SKM-1 treated with dmso at 0.1 percent for 144 hours (cell line): ENCODE data around the gene SLCO2A1.

Experiments
- DNase-seq: peaks from one replicate; lab custom pipeline; 2025; ENCODE audit not compliant: unreplicated experiment; lab: John Stamatoyannopoulos, UW

The SLCO2A1 gene

GRCh38 chr3:133887803-133888703 is 141.7 kb downstream of the SLCO2A1 start:
- peak; percentile 31 for DNase-seq

DNA sequence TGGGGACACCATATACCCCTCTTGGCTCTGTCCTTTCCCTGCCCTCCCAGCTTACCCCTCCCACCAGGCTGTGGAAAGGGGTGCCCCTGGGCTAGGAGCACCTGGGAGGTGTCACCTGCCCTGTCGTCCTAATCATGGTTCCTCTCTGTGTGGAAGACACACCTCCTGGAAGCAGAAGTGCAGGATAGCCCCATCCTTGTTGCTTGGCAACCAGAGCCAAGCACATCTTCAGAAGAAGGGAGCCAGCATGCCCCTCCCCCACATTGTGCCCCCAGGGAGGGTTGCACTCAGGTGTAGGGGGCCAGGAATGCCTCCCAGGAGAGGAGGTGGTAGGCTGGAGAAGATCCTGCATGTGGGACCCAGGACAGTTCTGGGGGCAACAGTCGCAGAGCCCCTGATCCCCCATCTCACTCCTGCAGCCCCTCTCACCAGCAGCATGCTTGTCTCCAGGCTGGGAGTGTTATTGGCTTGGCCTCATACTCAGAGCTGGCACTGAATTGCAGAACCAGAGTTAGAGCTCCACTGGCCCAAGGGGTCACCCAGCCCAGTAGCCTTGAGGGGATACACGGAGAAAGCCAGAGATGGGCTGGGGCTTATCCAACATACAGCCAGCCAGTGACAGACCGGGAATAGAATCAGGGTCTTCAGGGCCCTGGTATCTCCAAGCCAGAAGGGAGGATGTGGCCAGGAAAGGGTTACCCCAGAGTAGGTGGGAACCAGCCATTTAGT is 142.5 kb downstream of the SLCO2A1 start:
- DNase-seq: no peak

DNA sequence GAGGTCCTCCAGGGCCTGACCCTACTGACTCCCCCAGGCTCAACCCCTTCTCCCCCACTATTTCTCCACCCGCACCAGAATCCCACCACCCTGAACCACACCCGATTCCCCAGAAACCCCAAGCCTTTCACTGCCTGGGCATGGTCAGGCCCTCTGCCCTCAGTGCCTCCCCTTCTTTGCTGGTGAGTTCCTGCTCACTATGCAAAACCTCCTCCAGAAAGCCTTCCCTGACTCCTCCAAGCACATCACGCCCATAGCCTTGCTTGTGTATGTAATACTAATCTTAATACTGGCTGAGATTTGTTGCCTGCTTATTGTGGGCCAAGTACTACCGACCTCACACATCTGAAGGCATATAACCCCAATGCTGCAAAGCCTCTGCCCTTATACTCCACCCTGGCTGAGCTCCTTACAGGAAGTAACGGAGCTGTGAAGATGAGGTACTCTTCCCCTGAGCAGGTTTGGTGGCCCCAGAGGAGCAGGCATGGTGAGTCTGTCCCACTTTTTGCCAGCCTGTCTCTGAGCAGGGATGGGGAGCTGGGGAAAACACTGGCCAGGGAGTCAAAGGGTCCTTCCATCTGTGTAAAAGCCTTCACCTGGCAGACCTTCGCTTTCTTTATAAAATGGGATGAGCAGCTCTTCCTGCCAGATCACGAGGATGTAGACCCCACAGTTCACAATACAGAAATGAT is 143.5 kb downstream of the SLCO2A1 start:
- DNase-seq: no peak

GRCh38 chr3:133884887-133885711 is 144.6 kb downstream of the SLCO2A1 start:
- no peak for DNase-seq

- no peak for DNase-seq
Observed at GRCh38 chr3:133884054-133884886, 145.5 kb downstream of the SLCO2A1 start.

GRCh38 chr3:133883641-133884040 is 146.1 kb downstream of the SLCO2A1 start:
- no peak for DNase-seq

GRCh38 chr3:133882986-133883586 is 146.6 kb downstream of the SLCO2A1 start:
- DNase-seq: no peak

DNA sequence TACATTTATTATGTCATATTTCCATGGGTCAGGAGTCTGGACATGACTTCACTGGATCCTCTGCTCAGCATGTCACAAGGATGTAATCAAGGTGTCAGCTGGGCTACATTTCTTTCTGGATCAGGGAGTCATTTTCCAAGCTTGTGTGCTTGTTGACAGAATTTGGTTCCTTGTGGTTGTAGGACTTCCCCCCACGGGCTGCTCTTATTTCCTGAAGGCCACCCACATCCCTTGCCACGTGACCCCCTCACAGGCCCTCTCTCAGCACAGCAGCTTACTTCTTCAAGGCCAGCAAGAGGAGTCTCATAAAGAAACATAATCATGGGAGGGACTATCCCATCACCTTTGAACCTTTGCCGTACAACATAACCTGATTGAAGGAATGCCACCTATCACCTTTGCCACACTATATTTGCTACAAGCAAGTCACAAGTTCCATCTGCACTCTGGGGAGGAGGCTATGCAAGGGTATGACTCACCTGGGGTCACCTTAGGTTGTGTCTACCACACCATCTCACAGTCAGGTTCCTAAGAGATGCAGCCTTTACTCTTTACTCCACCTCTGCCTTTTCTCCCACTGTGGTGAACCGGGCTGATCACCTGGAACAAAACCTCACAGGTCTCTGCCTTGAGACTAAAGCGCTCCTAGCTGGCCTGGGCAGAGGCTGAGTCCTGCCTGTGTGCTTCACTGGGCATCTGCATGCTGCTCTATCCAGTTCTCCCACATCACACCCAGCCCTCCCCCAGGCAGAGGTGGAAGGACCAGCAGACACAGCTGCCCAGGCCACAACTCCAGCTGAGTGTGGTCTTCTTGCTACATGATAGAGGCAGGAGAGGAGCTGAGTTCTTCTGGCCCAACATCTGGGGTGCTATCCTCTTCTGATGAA is 147.5 kb downstream of the SLCO2A1 start:
- DNase-seq: no peak

GRCh38 chr3:133881492-133881891 is 148.2 kb downstream of the SLCO2A1 start:
- DNase-seq: no peak

- no peak for DNase-seq
Observed at GRCh38 chr3:133880886-133881455, 148.8 kb downstream of the SLCO2A1 start.

DNA sequence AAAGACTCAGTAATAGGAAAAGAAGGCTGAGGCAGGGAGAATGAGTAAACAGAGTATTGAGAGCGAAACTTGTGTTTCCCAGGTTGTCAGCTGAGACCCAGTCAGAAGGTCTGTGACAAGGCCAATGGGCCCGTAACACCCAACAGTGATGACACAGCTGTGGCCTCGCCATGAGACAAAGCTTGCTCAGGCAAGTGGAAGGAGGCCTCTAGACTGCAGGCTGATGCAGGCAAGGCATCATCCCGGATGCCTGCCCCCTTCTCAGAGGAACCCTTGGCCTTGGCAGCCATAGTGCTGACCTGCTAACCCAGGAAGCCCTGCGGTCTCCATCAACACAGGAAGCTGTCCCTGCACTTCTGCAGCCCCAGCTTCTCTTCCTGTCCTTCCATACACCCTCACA is 149.4 kb downstream of the SLCO2A1 start:
- no peak for DNase-seq

DNA sequence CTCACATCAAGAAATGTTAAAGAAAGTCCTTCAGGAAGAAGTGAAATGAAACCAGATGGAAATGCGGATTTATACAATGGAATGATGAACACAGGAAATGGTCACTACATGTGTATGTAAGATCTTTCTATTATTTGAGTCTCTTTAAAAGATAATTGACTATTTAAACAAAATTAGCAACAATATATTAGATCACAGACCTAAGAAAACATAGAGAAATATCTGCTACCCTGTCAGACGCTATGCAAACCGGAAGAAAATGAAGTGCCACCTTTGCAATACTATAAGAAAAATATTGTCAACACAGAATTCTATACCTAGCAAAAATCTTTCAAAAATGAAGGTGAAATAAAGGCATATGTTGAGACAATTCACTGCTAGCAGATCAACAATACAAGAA is 151.2 kb downstream of the SLCO2A1 start:
- no peak for DNase-seq
